Small intestine (tissue), 7 donors: ENCODE measurements around the gene RGPD4. TPM values are rescaled to one million over a fixed set of nuclear protein-coding genes. Genes with fewer than 3 reads are reported as not detected.

Experiments
- DNase-seq, 2 donors: peaks; one replicate each; pipeline versions ENCODE4 v3.0.0 to v3.0.0-alpha.2; 2013
- FAIRE-seq: peaks from 2 replicates; lab custom pipeline; 2012; peaks lifted over from hg19 to GRCh38; lab: Jason Lieb, UNC
- H3K27ac ChIP-seq, 3 donors: one replicate each; pipeline ENCODE4 v1.5.1; 2013; ENCODE audit warnings: low read length in 2 of 3, mild to moderate bottlenecking in 2 of 3, control low read depth in 1 of 3, inconsistent platforms in 1 of 3, low read depth in 1 of 3, moderate library complexity in 1 of 3
- H3K27me3 ChIP-seq, 3 donors: one replicate each; pipeline ENCODE4 v1.6.1; 2013; ENCODE audit warnings: low read length in 3 of 3, inconsistent platforms in 1 of 3; ENCODE audit not compliant: control insufficient read depth in 3 of 3, insufficient read depth in 3 of 3
- H3K36me3 ChIP-seq, 3 donors: one replicate each; pipeline ENCODE4 v1.6.1; 2013; ENCODE audit warnings: low read length in 3 of 3, inconsistent platforms in 1 of 3, low read depth in 1 of 3, mild to moderate bottlenecking in 1 of 3, moderate library complexity in 1 of 3; ENCODE audit not compliant: control insufficient read depth in 3 of 3, insufficient read depth in 2 of 3
- H3K4me1 ChIP-seq, 3 donors: one replicate each; pipeline ENCODE4 v1.6.1; 2013; ENCODE audit warnings: low read length in 2 of 3, inconsistent platforms in 1 of 3, low read depth in 1 of 3, mild to moderate bottlenecking in 1 of 3, moderate library complexity in 1 of 3; ENCODE audit not compliant: control insufficient read depth in 3 of 3, insufficient read depth in 2 of 3
- H3K4me3 ChIP-seq, 3 donors: one replicate each; pipeline ENCODE4 v1.5.1; 2013; ENCODE audit warnings: low read length in 3 of 3, control low read depth in 1 of 3, inconsistent platforms in 1 of 3, low read depth in 1 of 3, mild to moderate bottlenecking in 1 of 3, moderate library complexity in 1 of 3
- H3K9me3 ChIP-seq, 2 donors: one replicate each; pipeline ENCODE4 v1.6.1; 2013; ENCODE audit warnings: low read depth in 1 of 2, low read length in 1 of 2; ENCODE audit not compliant: control insufficient read depth in 2 of 2, insufficient read depth in 1 of 2
- WGBS, 3 donors: extraction: QIAGEN DNeasy Blood & Tissue Kit; methylation state at CpG; one replicate each; pipeline ENCODE4 v1.1.7; 2013; 5-methylcytosine and 5-hydroxymethylcytosine counted together
- polyA plus RNA-seq, 4 donors: library from polyadenylated mRNA; stranded (reverse) in 3 of 4; unstranded in 1 of 4; fragments of 200-250 nt in 3 of 4; fragments of 120-200 nt in 1 of 4; gene quantifications; one replicate each; pipeline versions ENCODE4 v1.2.1 to v1.2.3, GENCODE V29; 2013
- donor health status: healthy with polysubstance abuse.
- donor health status: control.
- donor health status: control.
- donor health status: Bipolar disorder and iron deficiency.
- donor health status: healthy.

The RGPD4 gene
- polyA plus RNA-seq, 4 donors = 0.01 TPM; not detected in 3

DNA sequence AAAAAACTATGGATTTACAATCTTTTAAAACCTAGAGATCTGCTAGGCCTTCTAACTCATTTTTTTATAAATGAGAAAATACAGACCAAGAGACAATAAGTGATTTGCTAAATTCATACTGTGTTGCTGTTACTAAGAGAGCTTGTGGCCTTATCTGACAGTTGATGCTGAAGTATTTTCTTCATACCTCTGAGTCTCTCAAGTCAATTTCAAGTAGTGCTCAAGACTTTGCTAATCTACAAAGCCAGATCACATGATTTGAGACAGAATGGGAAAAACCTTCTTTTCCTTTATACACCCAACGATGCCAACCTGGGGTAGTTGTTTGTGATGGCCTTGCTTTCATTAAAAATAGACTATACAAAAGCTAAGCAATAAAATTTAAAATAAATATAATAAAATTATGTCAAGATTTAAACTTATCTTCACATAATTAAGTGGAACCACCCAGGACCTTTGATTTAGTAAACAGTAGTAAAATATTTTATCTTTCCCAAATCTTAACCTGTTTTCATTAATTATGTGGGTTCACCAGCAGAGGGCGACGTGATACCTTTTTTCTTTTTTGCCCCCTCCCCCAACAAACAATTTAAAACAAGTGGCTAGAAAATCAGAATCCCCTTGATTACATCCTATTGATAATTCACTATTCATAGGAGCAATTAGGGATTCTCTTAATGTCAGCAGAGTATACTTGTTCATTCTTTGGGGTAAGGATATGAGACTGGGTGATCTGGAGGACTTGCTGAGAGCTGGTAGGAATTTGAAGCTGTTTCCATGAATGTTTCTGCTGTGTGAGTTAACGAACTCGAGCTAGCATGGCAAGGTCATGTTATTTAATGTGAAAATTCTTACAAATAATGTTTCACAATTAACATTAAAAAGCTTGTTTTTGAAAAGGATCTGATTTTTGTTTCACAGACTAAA lies 110.0 kb downstream of the RGPD4 start:
- no peak for FAIRE-seq
- WGBS, 3 donors = 14 to 35% (median 18%) methylated on average over 5 of the region's 5 CpGs
- peak; percentile 15 to 33 for DNase-seq

More for the DNA sequence above, 110.0 kb downstream of the RGPD4 start:
- Histone ChIP-seq H3K36me3 (no peaks in the 10 kb centered on the region), H3K27me3 (no peaks in the 10 kb centered on the region), H3K4me3 (no peak overlapping the region), H3K4me1 (no peaks in the 10 kb centered on the region), H3K9me3 (no peaks in the 10 kb centered on the region), H3K27ac (no peak overlapping the region)

Other genes starting within 250 kb of the RGPD4 start
- gene SLC5A7, start 159.6 kb downstream of the RGPD4 start, polyA plus RNA-seq = 1 to 10 TPM in 1 of 4 donors, under 1 TPM in 1, not detected in 2; 0.12 to 2.0 TPM